GM12873 (cell line): ENCODE results near the gene EED.

Source experiments
- TF ChIP-seq, protein P1 (sequence below): IDR thresholded peaks from 2 replicates; pipeline ENCODE4 v1.5.1; 2012; ENCODE audit warnings: low read depth, mild to moderate bottlenecking, moderate library complexity, low read length, control low read depth; ENCODE audit not compliant: insufficient read depth; ENCODE audit errors: missing control alignments

Gene EED

DNA sequence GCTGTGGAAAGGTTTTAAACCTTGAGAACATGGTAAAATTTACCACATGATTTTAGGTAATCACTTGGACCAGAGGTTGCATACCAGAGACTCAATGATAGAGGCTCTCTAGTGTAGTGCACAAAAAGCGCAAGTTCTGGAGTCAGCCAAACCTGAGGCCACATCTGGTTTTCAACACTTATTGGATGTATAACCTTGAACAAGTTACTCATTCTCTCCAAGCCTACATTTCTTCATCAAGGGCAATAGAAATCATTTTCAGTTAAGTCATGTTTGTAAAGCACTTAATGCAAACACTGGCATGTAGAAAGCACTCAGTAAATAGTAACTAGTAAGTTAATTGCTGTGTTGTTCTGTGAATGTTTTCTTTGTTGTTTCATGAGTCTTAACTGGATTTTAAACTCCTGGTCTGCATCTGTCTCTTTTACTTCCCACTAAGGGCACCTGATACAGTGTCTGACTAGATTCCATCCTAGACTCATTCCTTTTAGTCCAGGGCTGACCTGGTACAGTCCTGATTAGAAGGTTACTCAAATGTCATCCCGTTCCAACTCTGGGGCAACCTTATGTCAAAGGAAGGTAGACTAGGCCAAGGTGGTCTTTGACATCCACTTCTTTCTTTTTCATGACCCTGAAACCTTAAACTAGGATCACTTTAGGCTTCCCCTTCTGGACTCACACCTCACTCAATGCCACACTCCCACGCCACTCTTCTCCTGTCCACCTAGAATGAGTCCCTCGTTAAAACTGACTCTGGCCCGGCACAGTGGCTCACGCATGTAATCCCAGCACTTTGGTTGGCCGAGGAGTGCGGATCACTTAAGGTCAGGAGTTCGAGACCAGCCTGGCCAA is 34.5 kb upstream of the EED start:
- TF ChIP-seq, protein P1, sequence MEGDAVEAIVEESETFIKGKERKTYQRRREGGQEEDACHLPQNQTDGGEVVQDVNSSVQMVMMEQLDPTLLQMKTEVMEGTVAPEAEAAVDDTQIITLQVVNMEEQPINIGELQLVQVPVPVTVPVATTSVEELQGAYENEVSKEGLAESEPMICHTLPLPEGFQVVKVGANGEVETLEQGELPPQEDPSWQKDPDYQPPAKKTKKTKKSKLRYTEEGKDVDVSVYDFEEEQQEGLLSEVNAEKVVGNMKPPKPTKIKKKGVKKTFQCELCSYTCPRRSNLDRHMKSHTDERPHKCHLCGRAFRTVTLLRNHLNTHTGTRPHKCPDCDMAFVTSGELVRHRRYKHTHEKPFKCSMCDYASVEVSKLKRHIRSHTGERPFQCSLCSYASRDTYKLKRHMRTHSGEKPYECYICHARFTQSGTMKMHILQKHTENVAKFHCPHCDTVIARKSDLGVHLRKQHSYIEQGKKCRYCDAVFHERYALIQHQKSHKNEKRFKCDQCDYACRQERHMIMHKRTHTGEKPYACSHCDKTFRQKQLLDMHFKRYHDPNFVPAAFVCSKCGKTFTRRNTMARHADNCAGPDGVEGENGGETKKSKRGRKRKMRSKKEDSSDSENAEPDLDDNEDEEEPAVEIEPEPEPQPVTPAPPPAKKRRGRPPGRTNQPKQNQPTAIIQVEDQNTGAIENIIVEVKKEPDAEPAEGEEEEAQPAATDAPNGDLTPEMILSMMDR: no peak

DNA sequence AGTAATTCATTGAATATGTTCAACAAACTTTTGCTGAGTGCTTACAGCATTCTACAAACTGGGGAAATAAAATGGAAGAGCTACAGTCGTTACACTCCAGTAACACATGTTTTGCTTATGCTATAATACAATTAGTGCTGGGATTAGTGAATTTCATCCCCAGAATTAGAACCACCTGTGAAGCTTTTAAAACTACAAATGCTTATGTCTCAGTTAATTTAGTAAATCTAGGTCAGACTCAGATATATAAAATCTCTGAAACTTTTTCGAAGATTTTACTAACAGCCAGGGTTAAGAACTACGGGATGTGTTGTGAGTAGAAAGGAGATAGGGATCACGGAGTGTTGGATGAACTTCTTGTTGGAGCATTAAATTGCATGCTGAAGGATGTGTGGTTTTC is 33.7 kb upstream of the EED start:
- TF ChIP-seq, protein P1: no peak

DNA sequence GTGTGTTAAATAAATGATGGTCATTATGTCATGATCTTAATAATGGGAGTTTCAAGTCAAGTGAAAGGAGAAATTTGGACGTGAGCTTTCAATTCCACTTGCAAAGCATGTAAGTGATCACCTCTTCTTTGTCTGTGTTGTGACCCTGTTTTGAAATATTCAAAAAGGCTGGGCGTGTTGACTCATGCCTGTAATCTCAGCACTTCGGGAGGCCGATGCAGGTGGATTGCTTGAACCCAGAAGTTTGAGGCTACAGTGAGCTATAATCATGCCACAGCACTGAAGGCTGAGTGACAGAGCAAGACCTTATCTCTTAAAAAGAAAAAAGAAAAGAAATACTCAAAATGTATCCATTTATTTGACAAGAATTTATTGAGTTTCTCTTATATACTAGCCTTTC is 32.9 kb upstream of the EED start:
- TF ChIP-seq, protein P1: no peak

DNA sequence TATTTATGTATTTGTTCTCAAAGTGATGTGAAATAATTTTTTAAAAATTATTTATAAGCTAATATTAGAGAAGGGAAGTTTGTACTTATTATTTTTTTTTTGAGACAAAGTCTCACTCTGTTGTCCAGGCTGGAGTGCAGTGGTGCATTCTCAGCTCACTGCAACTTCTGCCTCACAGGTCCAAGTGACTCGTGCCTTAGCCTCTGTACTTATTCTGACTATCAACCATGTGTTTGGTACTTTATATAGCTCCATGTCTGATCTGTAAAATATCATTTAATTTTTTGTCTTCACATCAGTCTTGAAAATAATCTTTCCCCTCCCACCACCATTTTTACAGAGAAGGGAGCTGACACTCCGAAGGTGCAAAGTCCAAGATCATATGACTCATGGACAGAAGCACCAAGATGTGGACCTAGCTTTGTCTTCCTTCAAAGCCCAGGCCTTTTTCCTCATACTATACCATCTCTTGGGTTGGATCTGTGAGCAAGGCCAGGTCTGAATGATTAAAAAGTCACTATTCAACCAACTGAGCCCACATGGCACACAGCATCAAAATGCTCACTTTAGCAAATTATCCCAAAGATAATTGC is 32.4 kb upstream of the EED start:
- TF ChIP-seq, protein P1: no peak

DNA sequence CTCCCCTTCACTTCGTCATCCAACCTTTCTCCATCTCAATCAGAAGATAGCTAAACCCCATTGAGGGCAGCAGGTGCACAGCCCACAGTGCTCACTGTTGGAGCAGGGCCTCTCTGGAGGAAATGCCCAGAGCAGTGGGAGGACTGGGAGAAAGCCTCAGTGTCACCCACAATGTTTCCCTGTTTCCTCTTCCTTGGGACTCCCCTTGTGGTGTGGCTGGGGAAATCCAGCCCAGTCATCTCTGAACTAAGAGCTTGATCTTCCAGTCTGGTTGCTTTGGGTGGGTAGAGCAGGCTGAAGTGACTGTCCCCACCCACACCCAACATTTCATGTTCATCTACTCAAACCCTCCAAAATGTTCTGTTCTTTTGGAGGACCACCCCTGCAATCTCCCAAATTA is 29.8 kb upstream of the EED start:
- TF ChIP-seq, protein P1: peak; percentile 20

DNA sequence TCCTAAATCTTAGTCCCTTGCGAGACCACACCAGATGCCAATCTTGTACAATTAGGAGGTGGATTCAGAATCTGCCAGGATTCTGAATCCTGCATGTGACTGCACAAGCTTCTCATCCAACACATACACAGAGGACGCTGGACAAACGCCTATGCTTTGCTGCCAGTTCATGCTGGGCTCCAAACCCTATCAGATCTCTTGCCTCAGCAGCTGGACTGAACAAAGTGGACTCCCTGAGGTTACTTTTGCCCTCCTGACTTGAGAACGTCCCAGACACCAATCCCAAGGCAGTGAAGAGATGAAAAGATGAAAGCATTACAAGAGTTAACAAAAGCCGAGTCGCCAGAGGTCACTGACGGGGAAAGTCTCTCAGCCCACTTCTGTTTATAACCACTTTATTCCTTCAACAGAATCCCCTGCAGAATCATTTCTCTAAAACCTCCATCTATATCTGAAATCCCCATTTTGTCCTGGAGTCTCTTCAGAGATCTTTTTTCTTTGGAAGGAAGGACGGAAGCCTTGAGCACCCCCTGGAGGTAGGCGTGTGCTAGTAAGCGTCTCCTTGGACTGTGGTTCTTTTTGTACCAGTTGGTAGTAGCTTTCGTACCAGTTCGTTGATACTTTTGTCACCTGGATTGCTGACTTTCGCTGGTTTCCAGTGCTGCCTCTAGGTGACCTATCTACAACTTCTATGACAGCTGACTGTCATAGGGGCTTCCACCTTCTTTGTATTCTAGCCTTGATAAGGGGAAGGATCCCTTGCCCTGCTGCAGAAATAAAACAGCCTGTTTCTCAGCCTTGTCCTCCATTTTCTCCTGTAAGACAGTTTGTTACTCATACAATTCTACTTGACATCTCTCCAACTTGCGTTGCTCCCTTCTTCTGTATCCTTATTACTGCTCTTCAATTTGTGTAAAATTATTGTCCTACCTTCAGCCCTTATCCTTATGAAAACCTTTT is 26.1 kb upstream of the EED start:
- TF ChIP-seq, protein P1: peak; percentile 90
